H1 (cell line): ENCODE data around the gene SRRM2. TPM values are rescaled to one million over a fixed set of nuclear protein-coding genes. Genes with fewer than 3 reads are reported as not detected.

Experiments used
- MAX ChIP-seq: IDR thresholded peaks from 2 replicates; pipeline ENCODE4 v1.6.1; 2012; ENCODE audit warnings: inconsistent platforms
- polyA plus RNA-seq, 7 experiments: library from polyadenylated mRNA; depleted of rRNA in 3 of 7; stranded (reverse) in 5 of 7; unstranded in 2 of 7; fragments of >200 nt in 5 of 7; fragments of 200-250 nt in 2 of 7; gene quantifications; 1 replicate in 5 of 7; 2 replicates in 1 of 7; 4 replicates in 1 of 7; pipeline versions ENCODE4 v1.2.1 to v1.2.3, GENCODE V29; 2011 to 2013; ENCODE audit warnings: missing spikeins in 2 of 7, mixed read lengths in 2 of 7
- total RNA-seq: library from RNA; stranded (reverse); fragmentation: NEBNext Ultra II Directional; extraction: Animal tissue kit (Norgen Biotek cat#: 25700); gene quantifications from 2 replicates; pipeline ENCODE4 v1.2.1, GENCODE V29; 2021

The SRRM2 gene
- total and polyA plus RNA-seq, 2 of the 8 experiments (the other 6 are each of a cell fraction or from before 2014, with no cell fraction given): 300 to 579 TPM

GRCh38 chr16:2770057-2770951, 17.9 kb downstream of the SRRM2 start (continued):
- no peak for TF ChIP-seq MAX
